AG09309 (cell line): Measurements from ENCODE around the gene TCF4.
A peak's percentile ranks its signal among the peaks of the same experiment; 100 is the strongest.

Source experiments
- DNase-seq: peaks from one replicate; pipeline ENCODE4 v3.0.0-alpha.2; 2010; ENCODE audit warnings: low read depth
- H3K4me3 ChIP-seq: 2 replicates; pipeline ENCODE4 v1.5.1; 2011; ENCODE audit warnings: mild to moderate bottlenecking, low read depth, low read length, moderate library complexity; ENCODE audit not compliant: control insufficient read depth
- TF ChIP-seq, protein P1 (sequence below): IDR thresholded peaks from 2 replicates; pipeline ENCODE4 v1.5.1; 2011; ENCODE audit warnings: mild to moderate bottlenecking, low read depth, low read length, inconsistent platforms; ENCODE audit not compliant: insufficient read depth, control insufficient read depth; ENCODE audit errors: missing control alignments

TCF4 gene

GRCh38 chr18:55395799-55396198, 192.2 kb downstream of the TCF4 start:
- DNase-seq = no peak
- TF ChIP-seq, protein P1, sequence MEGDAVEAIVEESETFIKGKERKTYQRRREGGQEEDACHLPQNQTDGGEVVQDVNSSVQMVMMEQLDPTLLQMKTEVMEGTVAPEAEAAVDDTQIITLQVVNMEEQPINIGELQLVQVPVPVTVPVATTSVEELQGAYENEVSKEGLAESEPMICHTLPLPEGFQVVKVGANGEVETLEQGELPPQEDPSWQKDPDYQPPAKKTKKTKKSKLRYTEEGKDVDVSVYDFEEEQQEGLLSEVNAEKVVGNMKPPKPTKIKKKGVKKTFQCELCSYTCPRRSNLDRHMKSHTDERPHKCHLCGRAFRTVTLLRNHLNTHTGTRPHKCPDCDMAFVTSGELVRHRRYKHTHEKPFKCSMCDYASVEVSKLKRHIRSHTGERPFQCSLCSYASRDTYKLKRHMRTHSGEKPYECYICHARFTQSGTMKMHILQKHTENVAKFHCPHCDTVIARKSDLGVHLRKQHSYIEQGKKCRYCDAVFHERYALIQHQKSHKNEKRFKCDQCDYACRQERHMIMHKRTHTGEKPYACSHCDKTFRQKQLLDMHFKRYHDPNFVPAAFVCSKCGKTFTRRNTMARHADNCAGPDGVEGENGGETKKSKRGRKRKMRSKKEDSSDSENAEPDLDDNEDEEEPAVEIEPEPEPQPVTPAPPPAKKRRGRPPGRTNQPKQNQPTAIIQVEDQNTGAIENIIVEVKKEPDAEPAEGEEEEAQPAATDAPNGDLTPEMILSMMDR = no peak
- no peak overlapping the region for H3K4me3 ChIP-seq

- TF ChIP-seq, protein P1 = no peak
- H3K4me3 ChIP-seq = no peak overlapping the region
- no peak for DNase-seq
Observed at GRCh38 chr18:55390898-55391297, 197.1 kb downstream of the TCF4 start.

- DNase-seq = no peak
- no peak overlapping the region for H3K4me3 ChIP-seq
- TF ChIP-seq, protein P1 = no peak
Observed at GRCh38 chr18:55387139-55387984, 200.6 kb downstream of the TCF4 start.

DNA sequence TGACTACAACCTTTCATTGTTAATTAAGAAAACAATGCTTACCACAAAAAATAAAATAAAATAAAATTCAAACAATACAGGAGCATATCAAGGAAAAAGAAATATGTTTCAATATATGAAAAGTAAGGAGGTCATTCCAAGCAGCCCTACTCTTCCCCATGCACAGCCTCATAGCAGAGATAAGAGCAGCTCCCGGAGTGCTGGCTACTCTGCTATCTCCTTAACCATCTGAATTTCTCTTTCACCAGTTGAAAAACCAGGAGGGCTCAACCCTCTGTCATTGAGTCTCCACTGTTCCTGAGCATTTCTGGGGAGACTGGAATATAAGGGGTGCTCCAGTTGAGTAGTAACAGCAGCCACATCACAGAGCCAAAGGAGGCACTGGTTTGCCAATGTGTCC, 201.4 kb downstream of the TCF4 start:
- no peak overlapping the region for H3K4me3 ChIP-seq
- DNase-seq = no peak
- TF ChIP-seq, protein P1 = no peak

- no peak for DNase-seq
- TF ChIP-seq, protein P1 = no peak
- no peak overlapping the region for H3K4me3 ChIP-seq
Observed at GRCh38 chr18:55385770-55386169, 202.2 kb downstream of the TCF4 start.

GRCh38 chr18:55384551-55385275, 203.3 kb downstream of the TCF4 start:
- H3K4me3 ChIP-seq = no peak overlapping the region
- TF ChIP-seq, protein P1 = peak; percentile 85
- DNase-seq = no peak
